Right renal cortex interstitium (tissue), 3 donors: ENCODE data around the gene CCDC146. TPM values are rescaled to one million over a fixed set of nuclear protein-coding genes. Genes with fewer than 3 reads are reported as not detected.
"Not testable (repeated sequence)": the region's sequence is repeated elsewhere in the genome, so short reads cannot be mapped to it uniquely, and the experiment has no call there.

Experiments used
- DNase-seq, 3 donors: peaks; one replicate each; pipeline ENCODE4 v3.0.0-alpha.2; 2013; ENCODE audit warnings: low read depth in 3 of 3, low spot score in 2 of 3
- polyA plus RNA-seq, 3 donors: library from polyadenylated mRNA; unstranded; fragments of 120-200 nt; gene quantifications; one replicate each; pipeline ENCODE4 v1.2.1, GENCODE V29; 2013; ENCODE audit not compliant: insufficient read length in 3 of 3

CCDC146 gene
- polyA plus RNA-seq, 3 donors = 20.9 to 21.8 (median 21.6) TPM

DNA sequence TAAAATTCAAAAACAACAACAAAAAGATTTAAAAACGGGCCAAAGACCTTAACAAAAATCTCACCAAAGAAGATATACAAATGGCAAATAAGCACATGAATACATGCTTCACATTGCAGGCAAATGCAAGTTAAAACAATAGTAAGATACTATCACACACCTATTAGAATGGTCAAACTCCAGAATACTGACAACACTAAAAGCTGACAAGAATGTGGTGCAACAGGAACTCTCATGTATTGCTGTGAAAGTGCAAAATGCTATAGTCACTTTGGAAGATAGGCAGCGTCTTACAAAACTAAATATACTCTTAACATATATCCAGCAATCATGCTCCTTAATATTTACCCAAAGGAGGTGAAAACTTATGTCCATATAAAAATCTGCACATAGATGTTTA lies 16.3 kb downstream of the CCDC146 start:
- DNase-seq = not testable (repeated sequence)

DNA sequence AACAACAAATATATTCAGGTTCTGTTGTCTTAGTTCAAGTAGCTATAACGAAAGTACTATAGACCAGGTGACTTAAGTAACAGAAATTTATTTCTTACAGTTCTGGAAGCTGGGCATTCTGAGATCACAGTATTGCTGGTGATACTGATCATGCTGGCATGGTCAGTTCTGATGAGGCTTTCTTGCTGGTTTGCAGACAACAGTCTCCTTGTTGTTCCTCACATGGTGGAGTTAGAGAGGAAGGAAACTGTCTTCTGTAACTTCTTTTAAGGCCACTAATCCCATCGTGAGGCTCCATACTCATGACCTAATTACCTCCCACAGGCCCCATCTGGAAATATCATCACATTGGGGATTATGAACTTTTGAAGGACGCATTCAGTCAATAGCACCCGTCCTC lies 17.9 kb downstream of the CCDC146 start:
- not testable (repeated sequence) for DNase-seq

DNA sequence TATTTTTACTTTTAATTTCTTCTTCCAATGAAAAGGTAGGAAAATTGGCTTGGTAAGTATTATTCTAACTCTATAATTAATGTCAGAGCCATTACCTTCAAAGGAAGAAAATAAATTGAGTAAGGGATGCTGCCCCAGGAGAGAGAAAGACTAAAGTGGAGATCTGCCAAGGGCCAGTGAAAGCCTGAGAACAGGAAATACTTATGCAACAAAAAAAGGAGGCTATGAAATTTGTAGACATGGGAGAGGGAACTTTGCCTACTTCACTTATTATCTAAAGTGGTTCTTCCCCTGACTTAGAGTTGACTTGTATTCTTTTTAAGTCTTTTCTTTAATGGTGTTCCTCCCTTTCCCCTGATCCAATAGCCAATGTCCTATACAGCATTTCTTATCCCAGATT lies 29.8 kb downstream of the CCDC146 start:
- DNase-seq = not testable (repeated sequence)

DNA sequence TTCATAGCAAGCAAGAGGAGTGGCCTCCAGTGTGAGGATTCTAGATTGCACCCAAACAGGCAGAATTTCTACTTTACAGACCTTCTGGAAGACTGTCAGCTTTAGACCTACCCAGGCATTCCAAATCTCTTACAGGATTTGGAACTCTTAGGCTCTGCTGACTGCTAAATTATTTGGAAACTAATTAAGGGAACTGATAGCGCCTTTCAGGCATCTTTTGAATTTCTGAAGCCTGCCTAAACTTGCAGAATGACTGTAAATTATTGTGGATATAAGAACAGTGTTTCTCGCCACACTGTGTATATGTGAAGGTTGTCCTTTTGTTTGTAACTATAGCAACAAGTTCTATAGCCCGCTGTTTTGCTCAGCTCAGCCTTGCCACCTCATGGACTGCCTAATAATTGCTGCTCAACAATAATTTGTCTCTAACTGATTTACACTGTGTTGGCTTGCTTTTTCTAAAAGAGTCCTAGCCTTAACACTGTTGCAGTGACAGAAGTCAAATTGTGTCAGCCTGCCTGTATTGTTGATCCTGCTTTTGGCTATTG lies 32.6 kb downstream of the CCDC146 start:
- not testable (repeated sequence) for DNase-seq

DNA sequence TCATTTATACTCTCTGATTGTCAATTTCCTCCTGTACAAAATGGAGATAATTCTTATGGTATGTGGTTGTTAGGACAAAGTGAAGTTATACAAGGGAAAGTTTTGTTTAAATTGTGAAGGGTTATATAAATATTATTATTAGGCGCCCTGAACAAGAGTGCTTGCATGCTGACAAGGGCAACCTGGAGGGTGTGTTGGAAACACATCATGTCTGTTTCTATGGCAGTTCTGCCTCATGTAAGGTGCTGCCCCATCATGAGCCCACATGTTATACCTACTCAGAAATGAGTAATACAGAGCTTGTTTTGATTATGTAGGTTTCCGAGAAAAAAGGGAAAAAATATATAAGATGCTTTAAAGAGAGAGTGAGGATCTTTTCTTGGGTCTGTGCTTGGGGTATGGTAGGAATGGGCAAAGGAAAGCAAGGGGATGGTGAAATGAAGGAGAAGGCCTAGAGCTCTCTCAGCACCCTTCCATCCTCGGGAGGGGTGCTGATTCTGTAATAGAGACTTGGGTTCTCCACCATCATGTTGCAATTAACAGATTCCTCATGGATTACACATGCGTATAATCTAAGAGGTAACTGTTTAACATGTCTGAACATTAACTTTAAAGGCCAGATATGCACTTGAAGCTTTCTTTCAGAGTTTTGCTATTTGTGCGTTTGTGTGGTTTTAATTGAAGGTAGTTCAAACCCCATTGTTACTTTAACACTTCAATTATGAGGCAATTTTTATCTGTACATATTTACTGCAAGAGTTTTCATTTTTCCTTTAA lies 33.4 kb downstream of the CCDC146 start:
- not testable (repeated sequence) for DNase-seq

DNA sequence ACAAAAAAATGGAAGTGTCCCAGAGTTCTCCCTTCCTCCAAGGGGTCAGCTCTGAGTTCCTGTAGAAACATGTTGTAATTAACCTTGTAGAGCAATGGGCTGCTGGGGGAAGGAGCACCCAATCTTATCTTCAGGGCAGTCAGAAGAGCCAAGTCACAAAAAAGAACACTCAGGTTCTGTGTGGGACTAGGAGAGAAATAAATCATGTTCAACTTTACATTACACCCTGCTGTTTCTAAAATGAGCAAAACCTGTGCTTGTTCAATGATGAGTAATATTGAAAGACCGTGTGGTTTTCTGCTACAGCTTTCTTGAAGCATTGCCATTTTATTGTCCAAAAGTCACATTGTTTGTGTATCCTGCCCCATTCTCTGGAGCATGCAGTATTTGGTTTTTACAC lies 34.6 kb downstream of the CCDC146 start:
- not testable (repeated sequence) for DNase-seq

DNA sequence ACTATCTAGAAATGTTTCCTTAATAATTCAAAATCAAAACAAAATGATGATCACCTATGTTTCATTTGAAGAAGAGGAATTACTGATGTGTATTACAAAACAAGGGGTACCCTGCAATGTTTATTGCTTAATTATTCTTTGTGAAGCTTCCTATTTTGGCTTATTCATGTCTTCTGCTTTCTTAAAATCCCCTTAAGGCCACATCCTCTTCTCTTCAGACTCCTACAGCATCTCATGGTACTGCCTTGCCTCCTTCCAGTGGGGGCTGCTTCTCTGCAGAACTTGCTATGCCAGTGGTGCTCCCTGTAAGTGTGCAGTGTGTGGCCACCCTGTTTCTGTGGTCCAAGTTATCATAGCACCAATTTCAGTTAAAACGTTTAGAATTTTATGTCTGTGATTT lies 35.0 kb downstream of the CCDC146 start:
- DNase-seq = no peak

DNA sequence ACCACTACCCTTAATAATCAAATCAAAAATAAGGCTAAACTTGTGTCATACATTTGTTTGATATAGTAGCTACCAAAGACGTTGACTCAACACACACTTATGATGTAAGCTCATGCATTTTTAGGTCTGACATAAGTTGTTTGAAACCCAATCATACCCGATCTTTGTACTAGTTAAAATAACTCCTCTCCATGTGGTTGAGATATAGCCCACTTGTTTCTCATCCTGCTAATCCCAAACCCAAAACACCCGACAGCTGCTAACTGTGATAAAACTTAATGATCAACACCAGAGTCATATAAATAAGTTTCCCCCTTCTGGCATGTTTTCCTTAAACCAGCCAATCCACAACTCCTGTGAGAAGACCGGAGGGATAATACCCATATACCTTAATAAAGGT lies 48.7 kb downstream of the CCDC146 start:
- not testable (repeated sequence) for DNase-seq

DNA sequence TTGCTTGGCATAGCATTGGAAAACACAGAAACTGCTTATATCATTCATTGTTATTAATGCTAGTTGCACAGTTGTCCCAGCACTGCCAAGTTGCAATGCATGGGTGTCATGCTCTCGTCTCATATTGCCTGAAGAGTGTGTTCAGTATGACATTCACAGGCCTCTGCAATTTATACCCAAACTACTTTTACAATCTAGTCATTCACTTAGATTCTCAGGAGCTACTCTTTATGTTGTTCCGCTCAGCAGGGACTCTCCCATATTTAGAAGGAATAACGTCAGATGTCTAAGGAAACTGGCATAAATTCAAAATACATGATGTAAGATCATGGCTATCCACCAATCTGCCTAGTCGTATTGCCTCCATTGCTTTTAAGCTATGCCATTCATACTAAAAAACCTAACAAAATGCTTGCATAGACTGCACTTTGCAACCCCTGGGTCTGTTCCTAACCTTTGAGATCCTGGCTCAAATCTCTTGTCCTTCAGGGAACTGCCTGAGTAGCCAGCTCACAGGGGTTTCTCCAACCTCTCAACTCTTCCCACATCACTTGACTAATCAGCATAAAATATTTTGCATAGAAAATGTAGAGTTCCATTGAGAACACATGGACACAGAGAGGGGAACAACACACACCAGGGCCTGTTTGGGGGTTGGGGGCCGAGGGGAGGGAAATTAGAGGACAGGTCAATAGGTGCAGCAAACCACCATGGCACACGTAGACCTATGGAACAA lies 50.2 kb downstream of the CCDC146 start:
- DNase-seq = not testable (repeated sequence)

DNA sequence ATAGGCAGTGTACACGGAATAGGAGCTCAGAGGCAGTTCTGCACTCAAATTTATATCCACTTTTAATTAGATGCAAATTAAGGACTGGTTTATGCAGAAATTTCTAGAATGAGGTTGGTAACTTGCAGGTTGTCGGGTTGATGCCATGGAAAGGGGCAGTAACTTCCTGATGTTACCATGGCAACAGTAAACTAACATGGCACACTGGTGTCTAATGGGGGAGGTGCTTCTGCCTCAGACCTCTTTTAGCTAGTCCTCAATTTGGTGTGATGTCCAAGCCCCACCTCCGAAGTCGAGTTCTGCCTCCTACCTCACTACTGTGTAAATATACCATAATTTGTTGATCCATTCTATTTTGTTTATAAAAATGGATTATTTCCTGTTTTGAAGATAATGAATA lies 52.0 kb downstream of the CCDC146 start:
- DNase-seq = not testable (repeated sequence)

DNA sequence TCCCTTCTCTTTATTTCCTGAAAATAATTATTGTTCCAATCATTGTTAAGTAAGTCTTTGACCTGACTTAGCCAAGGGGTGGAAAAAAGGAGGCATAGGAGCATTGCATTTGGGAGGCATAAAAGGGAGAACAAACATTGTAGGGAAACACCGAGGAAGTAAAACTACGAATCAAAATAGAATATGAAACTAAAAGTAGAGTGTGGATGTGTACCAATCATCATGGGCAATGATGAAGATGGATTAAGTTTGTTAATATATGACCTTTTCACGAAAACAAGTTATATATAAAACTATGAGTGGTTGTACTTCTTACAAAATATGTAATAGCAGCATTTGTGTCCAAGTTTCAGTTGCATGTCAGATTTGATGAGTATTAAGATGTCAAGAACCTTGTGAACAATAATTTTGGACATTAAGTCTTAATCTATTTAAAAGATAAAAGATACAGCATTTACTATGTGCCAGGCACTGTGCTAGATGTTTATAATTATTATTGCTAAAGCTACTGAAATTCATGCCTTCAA lies 52.9 kb downstream of the CCDC146 start:
- DNase-seq = not testable (repeated sequence)

DNA sequence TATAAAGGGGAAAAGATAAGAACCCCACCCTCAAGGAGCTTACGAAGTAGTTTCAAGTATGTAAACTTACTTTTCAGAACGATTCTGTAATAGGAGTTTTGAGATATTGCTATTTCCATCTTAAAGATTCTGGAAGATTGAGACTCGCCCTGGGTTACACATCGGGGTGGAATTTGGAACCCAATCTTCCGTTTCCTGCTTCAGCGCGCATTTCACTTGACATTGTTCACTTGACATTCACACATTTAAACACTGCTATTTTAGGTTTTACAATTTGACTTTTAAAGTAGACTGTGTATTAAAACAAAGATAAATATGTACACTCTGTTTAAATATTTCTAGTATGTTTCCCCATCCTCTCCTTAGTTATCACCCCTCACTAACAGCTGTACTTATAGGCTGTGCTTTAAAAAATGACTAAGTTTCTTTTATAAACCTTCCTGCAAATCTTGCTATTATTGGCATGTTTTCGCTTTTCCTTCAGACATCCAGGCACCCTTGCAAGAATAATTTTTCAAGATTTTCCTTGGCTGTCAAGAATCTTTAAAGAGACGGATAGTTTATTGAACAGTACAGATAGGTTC lies 55.0 kb downstream of the CCDC146 start:
- DNase-seq = not testable (repeated sequence)

DNA sequence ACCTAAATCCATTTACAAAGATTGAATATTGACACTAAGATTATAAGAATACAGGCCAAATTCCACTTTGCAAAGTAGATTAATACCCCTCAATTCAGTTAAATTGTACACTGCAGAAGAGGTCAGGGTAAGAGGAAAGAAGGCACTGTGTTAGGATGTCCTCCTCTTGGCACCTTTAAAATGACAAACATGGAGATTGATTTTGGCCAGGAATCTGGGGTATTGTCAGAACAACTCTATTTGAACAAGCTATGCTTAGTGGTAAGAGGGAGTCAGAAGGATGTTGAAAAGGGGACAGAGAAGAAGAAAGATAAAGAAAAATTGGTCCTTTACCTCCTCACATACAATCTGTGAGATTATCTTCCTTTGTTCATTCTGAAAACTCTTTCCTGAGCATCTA lies 55.6 kb downstream of the CCDC146 start:
- DNase-seq = not testable (repeated sequence)

DNA sequence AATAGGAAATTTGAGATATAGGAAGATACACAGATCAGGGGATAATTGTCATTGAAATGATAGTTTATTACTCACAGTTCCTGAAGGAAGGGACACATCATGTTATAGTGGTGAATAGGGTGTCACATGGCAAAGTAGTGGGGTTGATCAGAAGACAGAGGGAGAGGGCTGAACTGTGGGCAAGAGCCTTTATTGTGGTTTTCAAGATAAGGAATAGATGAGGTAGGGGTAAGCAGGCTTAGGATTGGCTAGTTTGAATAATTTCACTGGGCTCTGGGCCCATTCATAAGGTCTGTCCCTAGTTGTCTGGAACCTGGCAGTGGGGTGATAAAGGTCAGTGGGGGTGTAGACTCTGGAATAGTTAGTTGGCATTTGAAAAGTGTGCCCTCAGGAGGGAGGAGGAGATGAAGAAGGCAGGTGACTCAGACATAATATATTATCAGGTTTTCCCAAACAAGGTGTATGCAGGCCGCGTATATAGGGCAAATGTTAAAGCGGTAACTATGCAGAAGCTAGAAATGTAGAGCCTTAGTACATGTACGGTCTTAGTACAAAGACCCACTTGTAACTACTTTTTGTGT lies 58.7 kb downstream of the CCDC146 start:
- DNase-seq = no peak

DNA sequence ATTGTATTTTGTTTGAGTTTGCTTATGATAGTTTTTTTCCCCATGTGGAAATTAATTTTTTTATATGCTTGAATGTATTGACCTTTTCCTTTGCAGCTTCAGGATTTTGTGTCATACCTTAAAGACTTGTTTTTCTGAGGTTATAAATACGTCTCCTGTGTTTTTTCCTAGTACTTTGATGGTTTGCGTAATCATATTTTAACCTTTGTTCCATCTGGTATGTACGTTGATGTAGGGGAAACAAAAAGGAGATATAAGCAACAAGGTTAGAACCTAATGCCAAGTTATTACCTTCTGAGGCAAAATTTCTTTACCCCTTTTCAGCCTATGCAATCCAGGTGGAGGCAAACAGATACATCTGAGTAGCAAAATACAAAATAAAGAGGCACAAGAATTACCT lies 59.3 kb downstream of the CCDC146 start:
- no peak for DNase-seq

DNA sequence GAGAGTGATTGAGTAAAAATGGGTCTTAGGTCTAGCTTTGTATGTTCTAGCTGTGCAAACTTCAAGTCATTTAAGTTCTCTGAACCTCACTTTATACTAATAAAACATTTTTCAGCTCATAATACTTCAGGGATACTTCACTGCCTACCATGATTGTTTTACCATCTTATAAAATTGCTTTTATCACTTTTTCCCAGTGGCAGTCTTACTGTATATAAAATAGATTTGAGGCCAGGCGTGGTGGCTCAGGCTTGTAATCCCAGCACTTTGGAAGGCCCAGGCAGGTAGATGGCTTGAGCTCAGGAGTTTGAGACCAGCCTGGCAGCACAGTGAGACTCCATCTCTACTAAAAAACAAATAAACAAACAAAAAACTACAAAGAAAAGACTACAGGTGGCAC lies 59.8 kb downstream of the CCDC146 start:
- DNase-seq = no peak

DNA sequence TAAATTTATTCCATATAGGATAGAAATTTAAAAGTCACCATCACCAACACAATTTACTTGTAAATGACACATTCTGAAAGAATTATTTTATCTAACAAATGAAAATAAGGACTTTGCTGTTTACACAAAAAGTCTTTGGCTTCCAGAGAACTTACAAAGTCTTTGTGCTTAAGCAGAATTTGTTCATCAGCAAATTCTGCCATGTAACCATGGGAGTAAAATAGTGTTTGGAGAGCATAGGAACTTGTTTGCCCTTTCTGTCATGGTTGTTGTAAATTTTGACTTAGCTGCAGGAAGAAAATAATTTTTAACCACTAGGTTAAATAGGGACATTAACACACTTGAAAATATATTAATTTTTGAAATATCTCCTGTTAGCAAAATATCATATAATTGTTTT lies 62.0 kb downstream of the CCDC146 start:
- no peak for DNase-seq

DNA sequence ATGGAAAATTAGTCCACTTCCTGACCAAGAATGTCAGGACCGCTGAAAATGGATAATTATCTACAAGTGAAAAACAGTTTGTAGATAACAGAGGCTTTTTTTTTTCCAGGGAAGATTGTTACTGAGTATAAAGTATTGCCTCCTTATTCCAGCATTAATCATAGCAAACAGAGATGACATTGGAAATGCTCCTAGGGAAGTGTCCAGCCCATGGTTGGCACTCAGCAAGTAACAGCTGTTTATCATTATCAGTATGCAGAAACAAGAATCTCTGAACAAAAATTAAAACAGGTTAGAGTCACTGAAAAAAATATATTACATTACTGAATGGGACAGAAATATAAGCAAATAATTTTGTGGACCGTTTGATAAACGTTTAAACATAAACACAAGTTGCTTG lies 62.6 kb downstream of the CCDC146 start:
- no peak for DNase-seq

DNA sequence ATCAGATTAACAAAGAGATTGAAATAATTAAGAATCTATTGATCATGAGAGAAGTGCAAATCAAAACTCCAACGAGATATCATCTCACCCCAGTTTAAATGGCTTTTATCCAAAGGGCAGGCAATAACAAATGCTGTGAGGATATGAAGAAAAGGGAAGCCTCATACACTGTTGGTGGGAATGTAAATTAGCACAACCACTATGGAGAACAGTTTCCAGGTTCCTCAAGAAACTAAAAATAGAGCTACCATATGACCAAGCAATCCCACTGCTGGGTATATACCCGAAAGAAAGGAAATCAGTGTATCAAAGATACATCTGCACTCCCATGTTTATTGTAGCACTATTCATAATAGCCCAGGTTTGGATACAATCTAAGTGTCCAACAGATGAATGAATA lies 63.5 kb downstream of the CCDC146 start:
- DNase-seq = no peak

DNA sequence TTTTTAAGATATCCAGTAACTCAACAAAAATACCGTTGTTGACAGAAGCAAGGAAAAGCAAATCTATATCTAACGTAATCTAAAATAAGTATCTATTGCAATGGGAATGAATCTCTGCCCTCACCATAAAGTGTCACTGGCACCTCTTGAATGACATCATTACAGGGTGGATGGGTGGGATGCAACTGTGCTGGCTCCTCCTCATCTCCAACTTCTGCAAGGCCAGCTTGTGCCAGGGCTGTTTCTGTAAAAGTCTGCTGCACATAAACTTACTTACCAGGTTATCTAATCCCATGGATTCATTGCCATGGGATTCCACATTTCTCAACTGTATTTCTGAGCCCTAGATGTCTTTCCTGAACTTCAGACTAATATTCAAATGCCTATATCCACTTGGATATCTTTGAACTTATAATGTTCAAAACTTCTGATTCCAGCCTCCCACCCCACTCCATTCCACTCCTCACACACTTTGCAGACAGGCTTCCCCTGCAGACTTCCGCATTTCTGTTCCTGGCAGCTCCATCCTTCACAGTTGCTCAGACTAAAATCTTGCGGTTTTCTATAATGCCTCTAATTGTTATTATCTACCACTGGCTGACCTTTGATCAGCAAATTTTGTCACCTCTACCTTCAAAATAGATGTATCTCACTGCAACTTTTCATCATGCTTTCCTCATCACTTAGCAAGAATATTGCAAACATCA lies 66.5 kb downstream of the CCDC146 start:
- no peak for DNase-seq
